K562 (cell line): Measurements from ENCODE around the gene MLLT6. TPM values are rescaled to one million over a fixed set of nuclear protein-coding genes. Genes with fewer than 3 reads are reported as not detected.

Source experiments
- ARNT ChIP-seq, 2 experiments: fragments of 450-650 bp; IDR thresholded peaks; 2 replicates each; pipeline ENCODE4 v1.6.1; 2016; ENCODE audit warnings: mild to moderate bottlenecking in 1 of 2
- CCNT2 ChIP-seq: IDR thresholded peaks from 2 replicates; pipeline ENCODE4 v1.6.1; 2011; ENCODE audit warnings: borderline replicate concordance, low read depth, mild to moderate bottlenecking, moderate library complexity, mixed read lengths, low read length; ENCODE audit not compliant: insufficient read length; ENCODE audit errors: extremely low read depth
- E2F3 ChIP-seq: fragments of 250-450 bp; sonication (Bioruptor Pico); IDR thresholded peaks from 2 replicates; pipeline ENCODE4 v1.4.0; 2020; ENCODE audit warnings: mild to moderate bottlenecking
- GABPB2 ChIP-seq: fragments of 250-450 bp; sonication (Bioruptor Pico); conservative IDR thresholded peaks from 2 replicates; pipeline ENCODE4 v1.5.1; 2021; ENCODE audit warnings: mild to moderate bottlenecking
- HCFC1 ChIP-seq: IDR thresholded peaks from 2 replicates; pipeline ENCODE4 v1.6.1; 2012; ENCODE audit warnings: low read depth, low read length, improper control_type of control experiment
- HDAC3 ChIP-seq: fragments of 450-650 bp; IDR thresholded peaks from 2 replicates; pipeline ENCODE4 v1.6.1; 2018; ENCODE audit warnings: borderline replicate concordance, mild to moderate bottlenecking, moderate library complexity; ENCODE audit not compliant: partially characterized antibody
- HDAC8 ChIP-seq: fragments of 450-650 bp; IDR thresholded peaks from 2 replicates; pipeline ENCODE4 v1.6.1; 2016; ENCODE audit warnings: mild to moderate bottlenecking, missing genetic modification characterization, moderate library complexity, missing compliant biosample characterization
- KDM2B ChIP-seq: fragments of 250-450 bp; sonication (Bioruptor Pico); IDR thresholded peaks from 2 replicates; pipeline ENCODE4 v1.8.0; 2021; ENCODE audit warnings: mild to moderate bottlenecking, moderate library complexity
- MBD2 ChIP-seq: sonication (generic); IDR thresholded peaks from 2 replicates; pipeline ENCODE4 v1.6.1; 2016; ENCODE audit warnings: low read depth, borderline replicate concordance
- MYC ChIP-seq, 2 experiments: fragments of 250-450 bp in 1 of 2; sonication (Bioruptor Pico) in 1 of 2; IDR thresholded peaks; 2 replicates each; pipeline versions ENCODE4 v1.5.1 to v1.6.1; 2012 to 2021; ENCODE audit warnings: low read depth in 2 of 2, borderline replicate concordance in 1 of 2, improper control_type of control experiment in 1 of 2, low read length in 1 of 2, mild to moderate bottlenecking in 1 of 2, moderate library complexity in 1 of 2
- NFE2 ChIP-seq: IDR thresholded peaks from 2 replicates; pipeline ENCODE4 v1.6.1; 2014; ENCODE audit warnings: antibody characterized with exemption, low read depth
- NRF1 ChIP-seq, 2 experiments: fragments of 450-650 bp; IDR thresholded peaks in 1 of 2; conservative IDR thresholded peaks in 1 of 2; 2 replicates each; pipeline ENCODE4 v1.6.1; 2014; ENCODE audit warnings: mild to moderate bottlenecking in 2 of 2
- NUFIP1 ChIP-seq: fragments of 450-650 bp; IDR thresholded peaks from 2 replicates; pipeline ENCODE4 v1.6.1; 2018; ENCODE audit not compliant: partially characterized antibody
- POLR2AphosphoS5 ChIP-seq: IDR thresholded peaks from 2 replicates; pipeline ENCODE4 v1.6.1; 2011; ENCODE audit warnings: mild to moderate bottlenecking, low read depth, low read length, moderate library complexity; ENCODE audit not compliant: control insufficient read depth, insufficient read depth
- POLR2H ChIP-seq: IDR thresholded peaks from 2 replicates; pipeline ENCODE4 v1.6.1; 2016; ENCODE audit warnings: missing genetic modification characterization, low read depth, mild to moderate bottlenecking, control low read depth, missing compliant biosample characterization, moderate library complexity
- RBBP5 ChIP-seq: fragments of 200-600 bp; sonication (generic); IDR thresholded peaks from 2 replicates; pipeline ENCODE4 v1.6.1; 2012; ENCODE audit warnings: borderline replicate concordance, mild to moderate bottlenecking, low read length, control low read depth, inconsistent platforms; ENCODE audit not compliant: insufficient read depth, poor library complexity, severe bottlenecking
- RBFOX2 ChIP-seq: fragments of 200-400 bp; formaldehyde crosslinking; IDR thresholded peaks from 2 replicates; pipeline ENCODE4 v1.6.1; 2017; ENCODE audit warnings: low read depth, mild to moderate bottlenecking, low read length, moderate library complexity
- SMARCB1 ChIP-seq: IDR thresholded peaks from 2 replicates; pipeline ENCODE4 v1.6.1; 2011; ENCODE audit warnings: improper control_type of control experiment, low read depth; ENCODE audit not compliant: insufficient read length
- SMARCC2 ChIP-seq: fragments of 450-650 bp; IDR thresholded peaks from 2 replicates; pipeline ENCODE4 v1.6.1; 2017; ENCODE audit warnings: antibody characterized with exemption, moderate library complexity, mild to moderate bottlenecking, low read depth
- ZNF133 ChIP-seq: fragments of 250-450 bp; sonication (Bioruptor Pico); IDR thresholded peaks from 2 replicates; pipeline ENCODE4 v1.4.0; 2020; ENCODE audit warnings: mild to moderate bottlenecking
- ZNF140 ChIP-seq: fragments of 250-450 bp; sonication (Bioruptor Pico); IDR thresholded peaks from 2 replicates; pipeline ENCODE4 v1.8.0; 2021; ENCODE audit warnings: moderate library complexity, mild to moderate bottlenecking, inconsistent platforms
- ZNF274 ChIP-seq: IDR thresholded peaks from 2 replicates; pipeline ENCODE4 v1.6.1; 2011; ENCODE audit warnings: low read depth, mild to moderate bottlenecking, low read length, moderate library complexity, borderline replicate concordance
- ZNF79 ChIP-seq: fragments of 250-450 bp; sonication (Bioruptor Pico); IDR thresholded peaks from 2 replicates; pipeline ENCODE4 v1.4.0; 2020; ENCODE audit warnings: low read depth, mild to moderate bottlenecking, moderate library complexity
- polyA plus RNA-seq, 8 experiments: library from polyadenylated mRNA; depleted of rRNA in 4 of 8; stranded (reverse) in 5 of 8; unstranded in 3 of 8; fragments of >200 nt; fragmentation: Nextera tagmentation in 2 of 8; fragmentation: Illumina TruSeq in 1 of 8; extraction: Ambion mirVana in 2 of 8; extraction: Trizol in 1 of 8; gene quantifications; 2 replicates each; pipeline versions ENCODE4 v1.2.1 to v1.2.3, GENCODE V29; 2011 to 2014; ENCODE audit warnings: inconsistent platforms in 1 of 8, missing spikeins in 1 of 8
- total RNA-seq, 7 experiments: library from RNA; depleted of rRNA in 6 of 7; stranded (reverse); fragments of >200 nt in 6 of 7; fragmentation: Illumina TruSeq in 2 of 7; extraction: Trizol in 2 of 7; gene quantifications; 2 replicates each; pipeline versions ENCODE4 v1.2.1 to v1.2.3, GENCODE V29; 2011 to 2021; ENCODE audit warnings: low replicate concordance in 1 of 7
- TF ChIP-seq, protein P1 (sequence below): conservative IDR thresholded peaks from 2 replicates; pipeline ENCODE4 v1.6.1; 2011; ENCODE audit warnings: low read depth, mild to moderate bottlenecking, low read length; ENCODE audit not compliant: control insufficient read depth
- TF ChIP-seq, protein P2 (sequence below): IDR thresholded peaks from 2 replicates; pipeline ENCODE4 v1.6.1; 2012; ENCODE audit warnings: low read depth, low read length, improper control_type of control experiment, borderline replicate concordance

Gene MLLT6
- total and polyA plus RNA-seq, 9 of the 15 experiments (the other 6 are each of a cell fraction or from before 2014, with no cell fraction given): 3.1 to 71.7 (median 30.0) TPM

DNA sequence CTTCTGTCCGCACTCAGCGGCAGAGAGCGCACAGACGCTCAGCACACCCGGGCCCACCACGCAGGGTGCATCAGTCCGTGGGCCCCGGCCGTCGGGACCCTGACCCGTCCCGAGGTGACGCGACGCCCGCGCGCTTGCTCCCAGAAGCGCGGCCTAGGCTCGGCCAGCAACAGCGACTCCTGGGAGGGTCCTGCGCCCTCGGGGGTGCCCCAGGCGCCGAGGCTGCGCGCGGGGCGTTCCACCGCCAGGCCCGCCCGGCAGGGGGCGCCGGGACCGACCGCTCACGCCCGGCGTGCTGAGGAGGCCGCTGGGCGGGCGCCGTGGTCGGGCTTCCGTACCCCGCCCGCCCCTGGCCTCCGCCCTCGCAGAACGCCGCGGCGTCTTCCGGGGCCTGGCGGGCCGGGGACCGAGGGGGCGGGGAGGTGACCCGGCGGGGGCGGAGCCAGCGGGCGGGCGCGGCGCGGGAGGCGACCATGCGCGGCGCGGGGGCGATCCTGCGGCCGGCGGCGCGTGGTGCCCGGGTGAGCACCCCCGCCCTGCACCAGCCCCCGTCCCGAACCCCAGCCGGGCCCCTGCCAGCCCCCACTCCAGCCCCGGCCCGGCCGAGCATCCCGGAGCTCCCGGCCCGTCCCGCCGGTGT, 24.9 kb downstream of the MLLT6 start, which contains the start of gene CISD3 (continued):
- TF ChIP-seq MYC (IDR thresholded peaks at IDR 0.05; ENCODE audit: low read depth, low read length) (peak; percentile 89), MYC (CRISPR knock-in tag; IDR thresholded peaks at IDR 0.05; ENCODE audit: borderline replicate concordance, low read depth) (no peak), ZNF79 (no peak), SMARCC2 (no peak), CCNT2 (peak; percentile 94), RBFOX2 (peak; percentile 69), ZNF274 (no peak), HDAC8 (0 out of 2 replicates have a peak, but pooled peaks have one; percentile 36), ZNF133 (CRISPR knock-in tag) (no peak), E2F3 (CRISPR knock-in tag) (peak; percentile 23; the same call in 1 of the 2 replicates), NFE2 (no peak), MBD2 (no peak), NUFIP1 (no peak), HDAC3 (no peak), GABPB2 (CRISPR knock-in tag) (no peak), HCFC1 (peak; percentile 57), ZNF140 (CRISPR knock-in tag) (no peak), POLR2H (no peak), SMARCB1 (no peak), RBBP5 (peak; percentile 60), KDM2B (CRISPR knock-in tag) (0 out of 2 replicates have a peak, but pooled peaks have one; percentile 12), POLR2AphosphoS5 (peak; percentile 33; the same call in 1 of the 2 replicates), NRF1 (conservative IDR thresholded peaks at IDR 0.05 in 1 of 2, IDR thresholded peaks at IDR 0.05 in 1 of 2) (peak; percentile 72 to 80), ARNT (IDR thresholded peaks at IDR 0.05) (no peak)
- TF ChIP-seq, protein P1, sequence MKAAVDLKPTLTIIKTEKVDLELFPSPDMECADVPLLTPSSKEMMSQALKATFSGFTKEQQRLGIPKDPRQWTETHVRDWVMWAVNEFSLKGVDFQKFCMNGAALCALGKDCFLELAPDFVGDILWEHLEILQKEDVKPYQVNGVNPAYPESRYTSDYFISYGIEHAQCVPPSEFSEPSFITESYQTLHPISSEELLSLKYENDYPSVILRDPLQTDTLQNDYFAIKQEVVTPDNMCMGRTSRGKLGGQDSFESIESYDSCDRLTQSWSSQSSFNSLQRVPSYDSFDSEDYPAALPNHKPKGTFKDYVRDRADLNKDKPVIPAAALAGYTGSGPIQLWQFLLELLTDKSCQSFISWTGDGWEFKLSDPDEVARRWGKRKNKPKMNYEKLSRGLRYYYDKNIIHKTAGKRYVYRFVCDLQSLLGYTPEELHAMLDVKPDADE: peak; percentile 70
- TF ChIP-seq, protein P2, sequence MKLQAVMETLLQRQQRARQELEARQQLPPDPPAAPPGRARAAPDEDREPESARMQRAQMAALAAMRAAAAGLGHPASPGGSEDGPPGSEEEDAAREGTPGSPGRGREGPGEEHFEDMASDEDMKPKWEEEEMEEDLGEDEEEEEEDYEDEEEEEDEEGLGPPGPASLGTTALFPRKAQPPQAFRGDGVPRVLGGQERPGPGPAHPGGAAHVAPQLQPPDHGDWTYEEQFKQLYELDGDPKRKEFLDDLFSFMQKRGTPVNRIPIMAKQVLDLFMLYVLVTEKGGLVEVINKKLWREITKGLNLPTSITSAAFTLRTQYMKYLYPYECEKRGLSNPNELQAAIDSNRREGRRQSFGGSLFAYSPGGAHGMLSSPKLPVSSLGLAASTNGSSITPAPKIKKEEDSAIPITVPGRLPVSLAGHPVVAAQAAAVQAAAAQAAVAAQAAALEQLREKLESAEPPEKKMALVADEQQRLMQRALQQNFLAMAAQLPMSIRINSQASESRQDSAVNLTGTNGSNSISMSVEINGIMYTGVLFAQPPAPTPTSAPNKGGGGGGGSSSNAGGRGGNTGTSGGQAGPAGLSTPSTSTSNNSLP: no peak
